ENCODE results near the gene ANKRD40CL. TPM values are rescaled to one million over a fixed set of nuclear protein-coding genes. Genes with fewer than 3 reads are reported as not detected.

Gene ANKRD40CL
- total RNA-seq, 1 donor from 2014 or later: 0.42 TPM

- no peak overlapping the region for H3K4me3 Mint-ChIP-seq
- ATAC-seq (ENCODE audit: low read depth) (no peak), DNase-seq (no peak)
- H3K4me1 Mint-ChIP-seq: no peaks in the 10 kb centered on the region
- intact Hi-C loops (cut with micrococcal nuclease): no loop called here
- H3K36me3 Mint-ChIP-seq (ENCODE audit: low read depth): no peaks in the 10 kb centered on the region
- no peaks in the 10 kb centered on the region for H3K9me3 Mint-ChIP-seq
- ChIA-PET POLR2A (no interaction called here), CTCF (no interaction called here)
- H3K27me3 Mint-ChIP-seq: no peaks in the 10 kb centered on the region
- TF ChIP-seq, protein P1, sequence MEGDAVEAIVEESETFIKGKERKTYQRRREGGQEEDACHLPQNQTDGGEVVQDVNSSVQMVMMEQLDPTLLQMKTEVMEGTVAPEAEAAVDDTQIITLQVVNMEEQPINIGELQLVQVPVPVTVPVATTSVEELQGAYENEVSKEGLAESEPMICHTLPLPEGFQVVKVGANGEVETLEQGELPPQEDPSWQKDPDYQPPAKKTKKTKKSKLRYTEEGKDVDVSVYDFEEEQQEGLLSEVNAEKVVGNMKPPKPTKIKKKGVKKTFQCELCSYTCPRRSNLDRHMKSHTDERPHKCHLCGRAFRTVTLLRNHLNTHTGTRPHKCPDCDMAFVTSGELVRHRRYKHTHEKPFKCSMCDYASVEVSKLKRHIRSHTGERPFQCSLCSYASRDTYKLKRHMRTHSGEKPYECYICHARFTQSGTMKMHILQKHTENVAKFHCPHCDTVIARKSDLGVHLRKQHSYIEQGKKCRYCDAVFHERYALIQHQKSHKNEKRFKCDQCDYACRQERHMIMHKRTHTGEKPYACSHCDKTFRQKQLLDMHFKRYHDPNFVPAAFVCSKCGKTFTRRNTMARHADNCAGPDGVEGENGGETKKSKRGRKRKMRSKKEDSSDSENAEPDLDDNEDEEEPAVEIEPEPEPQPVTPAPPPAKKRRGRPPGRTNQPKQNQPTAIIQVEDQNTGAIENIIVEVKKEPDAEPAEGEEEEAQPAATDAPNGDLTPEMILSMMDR (IDR thresholded peaks at IDR 0.05): no peak
- H3K27ac Mint-ChIP-seq: no peak overlapping the region
Measured at GRCh38 chr17:50803676-50804075, 36.4 kb upstream of the ANKRD40CL start.

DNA sequence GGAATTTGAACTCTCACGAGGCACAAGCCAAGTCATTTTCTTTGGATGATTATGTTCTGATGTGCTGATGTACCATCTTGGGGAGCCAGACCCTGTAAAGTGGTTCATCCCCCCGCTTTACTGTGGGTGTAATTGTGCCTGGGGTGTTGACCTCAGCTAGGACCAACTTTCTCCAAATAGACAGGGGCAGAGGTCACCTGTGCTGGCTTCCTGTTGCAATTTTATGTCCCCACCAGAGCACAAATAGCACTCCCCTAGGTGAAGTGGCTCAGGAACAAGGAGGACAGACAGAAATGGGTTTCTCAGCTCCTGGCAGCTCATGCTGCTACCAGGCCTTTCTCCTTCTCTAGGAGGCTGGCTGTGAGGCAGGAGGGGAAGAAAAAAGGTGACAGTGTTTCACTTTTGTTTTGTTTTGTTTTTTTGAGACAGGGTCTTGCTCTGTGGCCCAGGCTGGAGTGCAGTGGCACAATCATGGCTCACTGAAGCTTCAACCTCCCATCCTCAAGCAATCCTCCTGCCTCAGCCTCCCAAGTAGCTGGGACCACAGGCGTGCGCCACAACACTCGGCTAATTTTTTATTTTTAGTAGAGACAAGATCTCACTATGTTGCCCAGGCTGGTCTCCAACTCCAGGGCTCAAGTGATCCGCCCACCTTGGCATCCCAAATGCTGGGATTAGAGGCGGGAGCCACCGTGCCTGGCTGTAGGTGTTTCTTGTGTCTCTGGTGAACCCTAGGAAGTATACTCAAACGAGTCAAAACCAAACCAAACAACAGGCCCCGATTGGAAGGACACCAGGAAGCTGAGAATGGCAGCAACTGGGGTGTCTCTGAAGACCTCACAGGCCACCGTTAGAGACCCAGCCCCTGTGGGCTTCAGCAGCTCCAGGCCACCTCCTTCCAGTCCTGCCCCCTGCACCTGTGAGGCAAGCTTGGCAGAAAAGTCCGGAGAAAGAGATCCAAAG lies 35.6 kb upstream of the ANKRD40CL start:
- TF ChIP-seq, protein P1 (IDR thresholded peaks at IDR 0.05): no peak

GRCh38 chr17:50800196-50800700 lies 32.9 kb upstream of the ANKRD40CL start:
- H3K27ac Mint-ChIP-seq: no peak overlapping the region
- H3K36me3 Mint-ChIP-seq (ENCODE audit: low read depth): no peaks in the 10 kb centered on the region
- no peak overlapping the region for H3K4me3 Mint-ChIP-seq
- POLR2A ChIA-PET: no interaction called here
- CTCF ChIA-PET: no interaction called here
- ATAC-seq (ENCODE audit: low read depth) (no peak), DNase-seq (no peak)
- TF ChIP-seq, protein P1 (IDR thresholded peaks at IDR 0.05): no peak
- H3K27me3 Mint-ChIP-seq: no peaks in the 10 kb centered on the region
- no peaks in the 10 kb centered on the region for H3K4me1 Mint-ChIP-seq
- H3K9me3 Mint-ChIP-seq: no peaks in the 10 kb centered on the region
- intact Hi-C loops (cut with micrococcal nuclease): no loop called here

More for the DNA sequence above, 35.6 kb upstream of the ANKRD40CL start:
- POLR2A ChIA-PET: no interaction called here
- Mint-ChIP-seq H3K4me3 (no peak overlapping the region), H3K36me3 (ENCODE audit: low read depth) (no peaks in the 10 kb centered on the region), H3K9me3 (no peaks in the 10 kb centered on the region), H3K27me3 (no peaks in the 10 kb centered on the region), H3K4me1 (no peaks in the 10 kb centered on the region), H3K27ac (no peak overlapping the region)
- ATAC-seq (ENCODE audit: low read depth): no peak
- CTCF ChIA-PET: no interaction called here
- no peak for DNase-seq
- intact Hi-C loops (cut with micrococcal nuclease): no loop called here

- ChIA-PET CTCF (no interaction called here), POLR2A (no interaction called here)
- TF ChIP-seq, protein P1 (IDR thresholded peaks at IDR 0.05): no peak
- DNase-seq (no peak), ATAC-seq (ENCODE audit: low read depth) (no peak)
- intact Hi-C loops (cut with micrococcal nuclease): no loop called here
- H3K27ac Mint-ChIP-seq: no peak overlapping the region
- H3K4me3 Mint-ChIP-seq: no peak overlapping the region
- H3K9me3 Mint-ChIP-seq: no peaks in the 10 kb centered on the region
- no peaks in the 10 kb centered on the region for H3K4me1 Mint-ChIP-seq
- no peaks in the 10 kb centered on the region for H3K36me3 Mint-ChIP-seq (ENCODE audit: low read depth)
- H3K27me3 Mint-ChIP-seq: no peaks in the 10 kb centered on the region
Measured at GRCh38 chr17:50799582-50799981, 32.3 kb upstream of the ANKRD40CL start.

- ChIA-PET POLR2A (no interaction called here), CTCF (no interaction called here)
- Mint-ChIP-seq H3K27ac (no peak overlapping the region), H3K4me3 (no peak overlapping the region), H3K4me1 (no peaks in the 10 kb centered on the region), H3K27me3 (no peaks in the 10 kb centered on the region), H3K36me3 (ENCODE audit: low read depth) (no peaks in the 10 kb centered on the region), H3K9me3 (no peaks in the 10 kb centered on the region)
- TF ChIP-seq, protein P1 (IDR thresholded peaks at IDR 0.05): no peak
- DNase-seq (no peak), ATAC-seq (ENCODE audit: low read depth) (no peak)
- intact Hi-C loops (cut with micrococcal nuclease): no loop called here
Measured at GRCh38 chr17:50798424-50799288, 31.3 kb upstream of the ANKRD40CL start.

Measured in activated B cell treated with CpG ODN at 0.5 μM for 24 hours (primary cell).